HG03135 (cell line): ENCODE results near the gene OXSR1.

Experiments used
- ATAC-seq: cut with Tn5 transposase; IDR thresholded peaks from one replicate; pipeline ENCODE4 v1.9.1; 2021; ENCODE audit warnings: mild to moderate bottlenecking, moderate library complexity; ENCODE audit not compliant: unreplicated experiment

Gene OXSR1

GRCh38 chr3:38164952-38165721, at the start of gene OXSR1:
OXSR1 (plus strand) TSS chr3:38165537; CDS start chr3:38165877, 340 bp downstream.
- peak; percentile 92 for ATAC-seq

GRCh38 chr3:38115645-38116427, 49.5 kb upstream of the OXSR1 start:
- no peak for ATAC-seq

DNA sequence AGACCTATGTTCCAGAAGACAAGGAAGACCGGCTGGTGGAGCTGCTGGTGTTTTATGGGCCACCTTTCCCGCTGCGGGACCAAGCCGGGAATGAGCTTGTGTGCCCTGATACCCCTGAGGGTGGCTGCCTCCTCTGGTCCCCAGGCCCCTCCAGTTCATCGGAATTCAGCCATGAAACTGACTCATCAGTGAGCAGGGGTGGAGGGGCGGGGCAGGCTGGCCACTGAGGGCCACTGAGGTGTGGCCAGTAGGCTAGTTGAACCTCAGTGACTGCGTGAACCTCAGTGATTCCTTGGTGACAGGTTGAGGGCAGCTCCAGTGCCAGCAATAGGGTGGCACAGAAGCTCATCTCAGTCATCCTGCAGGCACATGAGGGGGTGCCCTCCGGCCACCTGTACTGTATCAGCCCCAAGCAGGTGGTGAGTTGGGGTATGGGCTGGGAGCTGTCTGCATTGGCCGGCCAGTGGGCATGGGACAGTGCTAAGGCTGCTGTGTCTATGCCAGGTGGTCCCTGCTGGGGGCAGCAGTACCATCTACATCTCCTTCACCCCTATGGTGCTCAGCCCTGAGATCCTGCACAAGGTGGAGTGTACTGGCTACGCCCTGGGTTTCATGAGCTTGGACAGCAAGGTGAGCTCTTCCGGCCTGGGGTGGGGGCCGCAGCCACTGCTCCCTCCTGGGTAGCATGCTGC, 48.7 kb upstream of the OXSR1 start:
- no peak for ATAC-seq

GRCh38 chr3:38117163-38117716, 48.1 kb upstream of the OXSR1 start:
- ATAC-seq, result no peak

DNA sequence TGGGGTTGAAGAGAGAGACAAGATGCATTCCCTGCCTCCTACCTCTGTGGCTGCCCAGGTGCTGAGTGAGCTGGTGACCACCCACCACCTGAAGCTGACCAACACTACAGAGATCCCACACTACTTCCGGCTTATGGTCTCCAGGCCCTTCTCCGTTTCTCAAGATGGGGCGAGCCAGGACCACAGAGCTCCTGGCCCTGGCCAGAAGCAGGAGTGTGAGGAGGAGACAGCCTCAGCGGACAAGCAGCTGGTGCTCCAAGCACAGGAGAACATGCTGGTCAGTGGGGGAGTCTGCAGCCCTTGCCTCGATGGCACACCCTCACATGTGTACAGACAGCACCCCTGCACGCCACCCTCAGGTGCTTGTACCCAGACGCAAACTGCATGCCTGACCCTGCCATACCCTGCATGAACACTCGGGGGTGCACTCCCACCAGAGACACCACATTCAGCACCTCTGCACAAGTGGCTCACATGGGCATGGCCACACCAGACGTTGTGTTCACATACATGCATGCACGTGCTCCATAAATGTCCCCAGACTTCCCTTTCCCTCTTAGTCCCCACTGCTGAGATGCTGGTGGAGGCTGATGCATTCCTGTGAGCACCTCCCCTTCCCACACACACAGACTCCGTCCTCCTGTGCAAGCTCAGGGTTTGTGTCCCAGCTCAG, 47.5 kb upstream of the OXSR1 start:
- ATAC-seq, result peak; percentile 57

GRCh38 chr3:38118421-38119247, 46.7 kb upstream of the OXSR1 start:
- no peak for ATAC-seq

- no peak for ATAC-seq
Observed at GRCh38 chr3:38119248-38119544, 46.1 kb upstream of the OXSR1 start.

DNA sequence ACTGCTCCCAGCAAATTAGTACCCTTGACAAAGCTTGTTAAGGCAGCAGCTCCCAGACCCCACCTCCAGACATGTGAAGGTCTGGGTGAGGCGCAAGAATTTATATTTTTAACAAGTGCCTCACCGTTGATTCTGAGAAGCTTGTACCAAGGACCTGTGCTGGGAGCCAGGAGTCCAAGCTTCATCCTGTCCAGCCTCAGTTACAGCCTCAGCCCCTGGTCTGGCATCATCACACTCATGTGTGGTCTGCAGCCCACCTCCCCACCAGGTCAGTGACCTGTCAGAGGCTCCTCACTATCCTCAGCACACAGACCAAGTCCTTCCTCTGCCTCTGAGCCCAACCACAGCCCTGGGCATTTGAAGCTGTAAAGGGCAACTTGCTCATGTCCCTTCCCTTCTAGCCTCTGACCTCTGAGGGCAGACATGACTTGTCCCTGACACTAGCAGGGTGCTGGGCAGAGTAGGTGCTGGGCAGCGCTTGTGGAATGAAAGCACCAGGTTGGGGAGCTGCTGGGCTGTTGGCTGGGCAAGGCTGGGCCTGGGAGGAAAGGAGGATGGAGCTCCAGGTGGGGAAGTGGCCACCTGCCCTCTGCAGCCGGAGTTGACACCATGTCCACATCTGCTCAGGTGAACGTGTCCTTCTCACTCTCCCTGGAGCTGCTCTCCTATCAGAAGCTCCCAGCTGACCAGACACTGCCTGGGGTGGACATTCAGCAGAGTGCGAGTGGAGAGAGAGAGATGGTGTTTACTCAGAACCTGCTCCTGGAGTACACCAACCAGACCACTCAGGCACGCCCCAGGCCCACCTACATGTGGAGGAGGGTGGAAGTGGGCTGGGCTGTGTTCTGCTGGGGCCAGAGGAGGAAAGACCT, 45.3 kb upstream of the OXSR1 start:
- no peak for ATAC-seq

- no peak for ATAC-seq
Observed at GRCh38 chr3:38120693-38121450, 44.5 kb upstream of the OXSR1 start.

DNA sequence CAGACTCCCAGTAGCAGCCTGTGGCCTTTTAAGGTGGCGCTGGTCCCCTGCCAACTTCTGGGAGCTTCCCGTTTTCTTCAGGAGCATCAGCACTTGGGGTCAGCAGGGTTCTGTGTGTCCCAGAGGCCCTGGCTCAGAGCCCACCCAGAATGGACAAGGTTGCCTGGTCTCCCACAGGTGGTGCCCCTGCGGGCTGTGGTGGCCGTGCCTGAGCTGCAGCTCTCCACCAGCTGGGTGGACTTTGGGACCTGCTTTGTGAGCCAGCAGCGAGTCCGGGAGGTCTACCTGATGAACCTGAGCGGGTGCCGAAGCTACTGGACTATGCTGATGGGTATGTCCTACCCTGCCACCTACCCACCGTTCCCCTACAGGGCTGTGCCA, 43.9 kb upstream of the OXSR1 start:
- ATAC-seq, result no peak

GRCh38 chr3:38121832-38122461, 43.4 kb upstream of the OXSR1 start:
- no peak for ATAC-seq

DNA sequence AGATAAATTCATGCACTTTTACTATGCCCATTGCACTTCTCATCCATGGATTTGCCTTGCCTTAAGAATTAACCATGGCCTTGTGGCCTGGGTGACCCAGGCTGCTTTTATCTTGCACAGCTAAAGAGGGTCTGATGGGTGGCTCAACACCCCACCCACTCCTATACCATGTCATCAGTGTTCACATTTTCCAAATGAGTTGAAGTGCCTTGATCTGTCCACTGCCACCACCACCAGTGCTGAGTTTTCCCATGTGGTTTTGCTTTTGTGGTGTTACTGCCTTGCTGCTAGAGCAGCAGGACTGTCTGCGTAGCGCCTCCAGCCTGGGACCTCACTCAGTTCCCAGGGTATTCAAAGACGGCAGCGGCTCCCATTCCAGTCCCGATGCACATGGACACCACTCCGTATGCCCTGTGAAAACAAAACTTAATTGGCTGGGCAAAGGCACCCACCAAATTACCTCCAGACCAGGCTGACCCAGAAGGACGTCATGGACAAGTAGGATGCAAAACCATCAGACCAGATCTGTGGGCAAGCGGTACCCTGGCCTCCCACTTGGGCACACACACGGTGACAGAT, 42.5 kb upstream of the OXSR1 start:
- ATAC-seq, result no peak

GRCh38 chr3:38124324-38125122, 40.8 kb upstream of the OXSR1 start:
- no peak for ATAC-seq

DNA sequence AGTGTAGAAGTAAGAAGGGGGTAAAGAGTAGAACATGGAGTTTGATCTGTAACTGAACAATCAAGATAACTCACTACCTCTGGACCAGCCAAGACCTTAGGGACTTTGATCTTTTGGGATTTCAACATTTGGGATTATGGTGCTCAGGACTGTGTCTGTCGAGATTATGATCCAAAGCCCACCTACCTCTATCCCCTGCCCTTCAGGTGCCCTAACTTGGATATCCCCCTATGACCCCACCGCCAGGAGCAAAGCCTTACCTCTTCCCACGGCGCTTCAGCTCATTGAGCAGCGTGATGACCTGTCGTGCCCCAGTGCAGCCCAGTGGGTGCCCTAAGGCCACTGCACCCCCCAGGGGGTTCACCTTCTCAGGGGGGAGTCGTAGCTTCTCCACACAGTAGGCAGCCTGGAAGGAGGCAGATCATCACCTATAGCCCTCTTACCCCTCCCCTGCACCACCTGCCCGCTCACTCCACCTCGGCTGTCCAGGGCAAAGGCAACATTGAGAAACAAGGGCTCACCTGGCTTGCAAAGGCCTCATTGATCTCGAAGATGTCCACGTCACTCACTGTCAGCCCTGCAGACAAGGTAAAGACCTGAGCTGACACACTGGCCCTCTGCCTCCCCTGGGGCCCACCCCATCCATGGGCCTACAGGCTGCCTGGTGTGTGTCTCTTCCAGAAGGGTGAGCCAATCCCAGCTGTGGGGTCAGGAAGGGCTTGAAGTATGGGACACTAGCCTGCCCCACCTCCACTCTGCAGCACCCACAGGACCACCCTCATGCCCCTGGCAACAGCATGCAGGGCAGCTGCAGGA, 39.8 kb upstream of the OXSR1 start:
- no peak for ATAC-seq

DNA sequence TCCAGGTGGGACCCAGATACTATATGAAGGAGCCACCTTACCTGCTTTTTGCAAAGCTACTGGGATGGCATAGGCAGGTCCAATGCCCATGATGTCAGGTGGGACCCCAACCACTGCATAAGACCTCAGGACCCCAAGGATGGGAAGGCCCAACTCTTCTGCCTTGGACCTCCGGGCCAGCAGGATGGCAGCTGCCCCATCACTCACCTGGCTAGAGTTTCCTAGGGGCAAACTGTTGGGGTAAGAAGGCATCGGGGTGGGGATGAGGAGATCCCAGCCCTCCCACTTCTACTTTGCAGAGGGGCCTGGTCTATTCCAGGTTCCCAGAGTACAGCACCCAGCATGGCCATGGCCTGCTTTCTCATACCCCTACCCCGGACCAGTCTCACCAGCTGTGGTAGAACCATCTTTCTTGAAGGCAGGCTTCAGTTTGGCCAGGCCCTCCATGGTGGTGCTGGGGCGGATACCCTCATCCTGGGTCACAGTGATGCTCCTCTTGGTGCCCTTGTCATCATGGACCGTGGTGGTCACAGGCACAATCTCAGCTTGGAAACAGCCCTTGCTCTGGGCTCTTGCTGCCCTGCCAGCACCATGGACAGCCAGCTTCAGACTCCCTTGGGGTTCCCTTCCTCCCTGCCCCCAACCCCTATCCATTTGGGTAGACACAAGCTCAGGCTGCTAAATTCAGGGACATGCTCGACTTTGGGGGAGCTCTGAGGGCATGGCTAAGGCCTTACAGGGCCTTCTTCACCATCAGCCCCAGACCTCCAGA, 39.0 kb upstream of the OXSR1 start:
- no peak for ATAC-seq
